ENCODE measurements around the gene SLC22A4. TPM values are rescaled to one million over a fixed set of nuclear protein-coding genes. Genes with fewer than 3 reads are reported as not detected.

SLC22A4 gene
- total and polyA plus RNA-seq, 2 of the 8 experiments (the other 6 are each of a cell fraction or from before 2014, with no cell fraction given): 0.45 to 0.60 TPM

GRCh38 chr5:132289097-132289496, 5.1 kb upstream of the SLC22A4 start:
- Histone ChIP-seq H3K18ac (ENCODE audit: extremely low read depth, low read length) (no peak overlapping the region), H3K79me2 (ENCODE audit: control insufficient read depth in 1 of 2, insufficient read depth in 2 of 2, low read length in 2 of 2) (no peaks in the 10 kb centered on the region), H3K4me2 (ENCODE audit: insufficient read depth in 1 of 2, low read depth in 2 of 2, low read length in 2 of 2) (no peak overlapping the region), H3K9me3 (ENCODE audit: insufficient read depth in 2 of 2, low read depth in 1 of 2, low read length in 1 of 2) (no peaks in the 10 kb centered on the region), H3K23me2 (ENCODE audit: low read depth, low read length) (peaks cover 8% of the 10 kb centered on the region), H4K5ac (ENCODE audit: insufficient read length, low read depth, low read length) (no peak overlapping the region), H2BK5ac (ENCODE audit: low read depth, low read length) (no peak overlapping the region), H3K36me3 (ENCODE audit: control insufficient read depth in 2 of 4, insufficient read depth in 4 of 4, low read length in 3 of 4) (no peaks in the 10 kb centered on the region; a peak in 1 of 8 replicates), H3K23ac (ENCODE audit: insufficient read length) (no peak overlapping the region), H3K79me1 (ENCODE audit: low read depth, low read length) (no peaks in the 10 kb centered on the region), H3K4ac (replicated peaks; ENCODE audit: insufficient read length, low read depth, low read length) (no peak overlapping the region), H2AK5ac (ENCODE audit: low read depth, low read length) (no peak overlapping the region), H4K91ac (replicated peaks; ENCODE audit: insufficient read length, low read length) (no peak overlapping the region), H3K56ac (replicated peaks; ENCODE audit: insufficient read length, low read depth, low read length) (no peak overlapping the region), H3K4me3 (ENCODE audit: extremely low read depth in 1 of 4, insufficient read depth in 2 of 4, low read depth in 3 of 4, low read length in 4 of 4) (no peak overlapping the region), H2BK20ac (ENCODE audit: low read length) (no peak overlapping the region), H4K8ac (ENCODE audit: extremely low read depth, insufficient read depth, low read length) (no peak overlapping the region), H2BK120ac (replicated peaks; ENCODE audit: low read depth, low read length) (no peak overlapping the region), H2BK12ac (ENCODE audit: low read depth, low read length) (no peak overlapping the region), H4K20me1 (replicated peaks in 1 of 2; ENCODE audit: control insufficient read depth in 1 of 2, insufficient read depth in 2 of 2, low read length in 2 of 2) (no peaks in the 10 kb centered on the region), H2BK15ac (ENCODE audit: low read length) (no peak overlapping the region), H3K27me3 (replicated peaks in 1 of 4; ENCODE audit: control insufficient read depth in 3 of 4, extremely low read depth in 1 of 4, insufficient read depth in 3 of 4, low read length in 3 of 4) (no peaks in the 10 kb centered on the region), H3K9ac (replicated peaks in 1 of 4; ENCODE audit: extremely low read depth in 1 of 4, low read depth in 3 of 4, low read length in 3 of 4) (no peak overlapping the region), H3K14ac (ENCODE audit: insufficient read length) (no peak overlapping the region), H3K27ac (ENCODE audit: low read depth, low read length) (no peak overlapping the region), H3K4me1 (replicated peaks in 1 of 4; ENCODE audit: control insufficient read depth in 3 of 4, insufficient read depth in 4 of 4, low read length in 3 of 4) (peaks cover 0 to 4% (median 0%) of the 10 kb centered on the region in 4 experiments; a peak in 2 of 7 replicates), H2AFZ (ENCODE audit: low read length) (no peak overlapping the region)
- ChIA-PET POLR2A (ENCODE audit: partially characterized antibody) (no interaction called here), CTCF (ENCODE audit: partially characterized antibody) (interaction anchor here (0.8 kb wide), 1 partner anchor 51 kb away, joined by 3 read pairs; no protein-coding TSS in a partner anchor)
- DNase-seq (ENCODE audit: low read depth in 1 of 2, low spot score in 2 of 2) (no peak), FAIRE-seq (no peak)
- TF ChIP-seq HDAC6 (IDR thresholded peaks at IDR 0.05; ENCODE audit: low read depth, low read length) (no peak), SIRT6 (IDR thresholded peaks at IDR 0.05; ENCODE audit: low read length) (no peak), TBP (IDR thresholded peaks at IDR 0.05; ENCODE audit: low read depth, low read length) (no peak), POU5F1 (IDR thresholded peaks at IDR 0.05; ENCODE audit: low read depth, low read length) (no peak)
- 87% methylated on average over 3 of the region's 3 CpGs; no CpG with 5 or more reads in 1 of the 2 experiments for WGBS, 2 experiments (ENCODE audit: extremely low coverage in 1 of 2, insufficient coverage in 1 of 2, insufficient read length in 1 of 2, insufficient replicate concordance in 2 of 2, low coverage in 1 of 2, low lambda C conversion rate in 2 of 2, missing lambda C conversion rate in 1 of 2)

All from H1 (cell line).